ENCODE data around the gene SOSTDC1. TPM values are rescaled to one million over a fixed set of nuclear protein-coding genes. Genes with fewer than 3 reads are reported as not detected.
A peak's percentile ranks its signal among the peaks of the same experiment; 100 is the strongest.

Gene SOSTDC1
- 1.2 and 1.4 TPM in 2 replicates for total RNA-seq
- long read RNA-seq, transcript SOSTDC1-201 (2 exons, 1,869 nt): major isoform, 6 of 6 reads
- long read RNA-seq, partial matches to known transcripts: 0 of 6 reads
- long read RNA-seq, other reads (novel, unspliced or antisense): 0 of 6 reads

- no peaks in the 10 kb centered on the region for H3K27me3 Mint-ChIP-seq (ENCODE audit: low read depth)
- peak within 1 kb of the TSS; percentile 73 for H3K27ac Mint-ChIP-seq (ENCODE audit: unreplicated experiment)
- DNase-seq (ENCODE audit: low read depth, low spot score): no peak
- H3K4me3 Mint-ChIP-seq: peak within 1 kb of the TSS; percentile 51
- H3K4me1 Mint-ChIP-seq: peaks cover 40% of the 10 kb centered on the region
- H3K9me3 Mint-ChIP-seq: no peaks in the 10 kb centered on the region
- no peak for TF ChIP-seq CTCF (conservative IDR thresholded peaks at IDR 0.05)
- H3K36me3 Mint-ChIP-seq (ENCODE audit: low read depth): no peaks in the 10 kb centered on the region
These were observed at the start of gene SOSTDC1 for GRCh38 chr7:16465469-16466361. SOSTDC1 (minus strand) TSS chr7:16465738; CDS start chr7:16465668, 70 bp downstream.

- Mint-ChIP-seq H3K36me3 (ENCODE audit: low read depth) (no peaks in the 10 kb centered on the region), H3K4me3 (no peak overlapping the region)
- TF ChIP-seq CTCF (conservative IDR thresholded peaks at IDR 0.05): no peak
These were observed 49.2 kb upstream of the SOSTDC1 start for GRCh38 chr7:16514729-16515128.

GRCh38 chr7:16514271-16514670, 48.7 kb upstream of the SOSTDC1 start:
- TF ChIP-seq CTCF (conservative IDR thresholded peaks at IDR 0.05): no peak
- Mint-ChIP-seq H3K27ac (ENCODE audit: unreplicated experiment) (no peak overlapping the region), H3K36me3 (ENCODE audit: low read depth) (no peaks in the 10 kb centered on the region), H3K4me1 (no peaks in the 10 kb centered on the region), H3K4me3 (no peak overlapping the region), H3K9me3 (peaks cover 3% of the 10 kb centered on the region), H3K27me3 (ENCODE audit: low read depth) (no peaks in the 10 kb centered on the region)
- no peak for DNase-seq (ENCODE audit: low read depth, low spot score)

More at GRCh38 chr7:16514729-16515128, 49.2 kb upstream of the SOSTDC1 start:
- peaks cover 3% of the 10 kb centered on the region for H3K9me3 Mint-ChIP-seq
- no peak for DNase-seq (ENCODE audit: low read depth, low spot score)
- H3K4me1 Mint-ChIP-seq: no peaks in the 10 kb centered on the region
- no peak overlapping the region for H3K27ac Mint-ChIP-seq (ENCODE audit: unreplicated experiment)
- H3K27me3 Mint-ChIP-seq (ENCODE audit: low read depth): no peaks in the 10 kb centered on the region

- Mint-ChIP-seq H3K4me1 (no peaks in the 10 kb centered on the region), H3K27me3 (ENCODE audit: low read depth) (no peaks in the 10 kb centered on the region), H3K36me3 (ENCODE audit: low read depth) (no peaks in the 10 kb centered on the region), H3K4me3 (no peak overlapping the region), H3K27ac (ENCODE audit: unreplicated experiment) (peak overlapping the region; percentile 71), H3K9me3 (no peaks in the 10 kb centered on the region)
- no peak for DNase-seq (ENCODE audit: low read depth, low spot score)
- no peak for TF ChIP-seq CTCF (conservative IDR thresholded peaks at IDR 0.05)
These were observed 46.6 kb upstream of the SOSTDC1 start for GRCh38 chr7:16512097-16512496.

GRCh38 chr7:16511314-16511713, 45.8 kb upstream of the SOSTDC1 start:
- Mint-ChIP-seq H3K27me3 (ENCODE audit: low read depth) (no peaks in the 10 kb centered on the region), H3K9me3 (no peaks in the 10 kb centered on the region), H3K4me3 (no peak overlapping the region), H3K4me1 (no peaks in the 10 kb centered on the region), H3K27ac (ENCODE audit: unreplicated experiment) (no peak overlapping the region), H3K36me3 (ENCODE audit: low read depth) (no peaks in the 10 kb centered on the region)
- no peak for TF ChIP-seq CTCF (conservative IDR thresholded peaks at IDR 0.05)
- DNase-seq (ENCODE audit: low read depth, low spot score): no peak
